HG03196 (cell line): ENCODE results near the gene OSER1.
A peak's percentile ranks its signal among the peaks of the same experiment; 100 is the strongest.

ENCODE experiments used
- ATAC-seq: cut with Tn5 transposase; IDR thresholded peaks from one replicate; pipeline ENCODE4 v1.9.1; 2021; ENCODE audit not compliant: unreplicated experiment

Gene OSER1

GRCh38 chr20:44228465-44229258 lies 18.1 kb upstream of the OSER1 start:
- no peak for ATAC-seq

GRCh38 chr20:44224637-44225036 lies 14.1 kb upstream of the OSER1 start:
- ATAC-seq = no peak

- ATAC-seq = no peak
Observed at GRCh38 chr20:44223721-44224120, 13.2 kb upstream of the OSER1 start.

GRCh38 chr20:44222633-44223368 lies 12.2 kb upstream of the OSER1 start:
- ATAC-seq = no peak

- no peak for ATAC-seq
Observed at GRCh38 chr20:44222027-44222426, 11.5 kb upstream of the OSER1 start.

- no peak for ATAC-seq
Observed at GRCh38 chr20:44221368-44221954, 10.9 kb upstream of the OSER1 start.

- ATAC-seq = no peak
Observed at GRCh38 chr20:44219791-44220190, 9.2 kb upstream of the OSER1 start.

- no peak for ATAC-seq
Observed at GRCh38 chr20:44219170-44219730, 8.7 kb upstream of the OSER1 start.

- ATAC-seq = no peak
Observed at GRCh38 chr20:44218446-44218845, 7.9 kb upstream of the OSER1 start.

- no peak for ATAC-seq
Observed at GRCh38 chr20:44217342-44218092, 6.9 kb upstream of the OSER1 start.

- ATAC-seq = no peak
Observed at GRCh38 chr20:44215125-44215524, 4.6 kb upstream of the OSER1 start.

GRCh38 chr20:44212792-44213191 lies 2.2 kb upstream of the OSER1 start:
- no peak for ATAC-seq

- peak; percentile 19 for ATAC-seq
Observed at GRCh38 chr20:44211177-44212039, 837 bp upstream of the OSER1 start.

- peak; percentile 2 for ATAC-seq
Observed at GRCh38 chr20:44209686-44210405, 725 bp downstream of the OSER1 start.

- no peak for ATAC-seq
Observed at GRCh38 chr20:44208770-44209169, 1.8 kb downstream of the OSER1 start.

- no peak for ATAC-seq
Observed at GRCh38 chr20:44208165-44208564, 2.4 kb downstream of the OSER1 start.

- no peak for ATAC-seq
Observed at GRCh38 chr20:44207126-44207723, 3.3 kb downstream of the OSER1 start.

GRCh38 chr20:44206132-44206531 lies 4.4 kb downstream of the OSER1 start:
- no peak for ATAC-seq

GRCh38 chr20:44204832-44205215 lies 5.7 kb downstream of the OSER1 start:
- ATAC-seq = no peak
